Heart right ventricle (tissue), 16 donors: ENCODE results near the gene BIN1. TPM values are rescaled to one million over a fixed set of nuclear protein-coding genes. Genes with fewer than 3 reads are reported as not detected.

ENCODE experiments used
- ATAC-seq, 8 donors: fragments of 200-7000 bp; cut with Tn5 transposase; one replicate each; pipeline ENCODE4 v1.9.1; 2020; ENCODE audit warnings: mild to moderate bottlenecking in 8 of 8, moderate library complexity in 8 of 8, moderate number of reproducible peaks in 1 of 8
- DNase-seq, 2 donors: peaks; one replicate each; pipeline ENCODE4 v3.0.0-alpha.2; 2020
- H3K27ac ChIP-seq, 10 donors: fragments of 200-600 bp; sonication (generic) in 2 of 10; one replicate each; pipeline versions ENCODE4 v1.5.0 to v1.8.0; 2020 to 2022; ENCODE audit warnings: mild to moderate bottlenecking in 3 of 10
- H3K27me3 ChIP-seq, 7 donors: fragments of 200-600 bp; one replicate each; pipeline ENCODE4 v1.8.0; 2021 to 2022; ENCODE audit warnings: mild to moderate bottlenecking in 2 of 7
- H3K36me3 ChIP-seq, 9 donors: fragments of 200-600 bp; sonication (generic) in 1 of 9; one replicate each; pipeline versions ENCODE4 v1.5.0 to v1.8.0; 2020 to 2022; ENCODE audit warnings: mild to moderate bottlenecking in 2 of 9
- H3K4me1 ChIP-seq, 9 donors: fragments of 200-600 bp; sonication (generic) in 1 of 9; one replicate each; pipeline versions ENCODE4 v1.5.0 to v1.8.0; 2020 to 2022; ENCODE audit warnings: mild to moderate bottlenecking in 4 of 9
- H3K4me3 ChIP-seq, 10 donors: fragments of 200-600 bp; sonication (generic) in 2 of 10; one replicate each; pipeline versions ENCODE4 v1.5.0 to v1.8.0; 2020 to 2022; ENCODE audit warnings: mild to moderate bottlenecking in 7 of 10, moderate library complexity in 2 of 10
- H3K9me3 ChIP-seq, 11 donors: fragments of 200-600 bp in 10 of 11; sonication (generic) in 2 of 11; one replicate each; pipeline versions ENCODE4 v1.5.0 to v1.8.0; 2013 to 2022; ENCODE audit warnings: mild to moderate bottlenecking in 2 of 11, control low read depth in 1 of 11, moderate library complexity in 1 of 11
- WGBS, 2 donors: extraction: QIAGEN DNeasy Blood & Tissue Kit; methylation state at CpG; one replicate each; pipeline ENCODE4 v1.1.7; 2013; ENCODE audit warnings: inconsistent platforms in 1 of 2; 5-methylcytosine and 5-hydroxymethylcytosine counted together
- intact Hi-C, 10 donors: fragments of 100-400 bp; cut with DNase I; formaldehyde crosslinking; loops; one replicate each; pipeline versions ENCODE4 v1.11.1 to v1.14.2; 2022
- polyA plus RNA-seq, 2 donors: library from polyadenylated mRNA; stranded (reverse); fragments of 200-250 nt; gene quantifications; one replicate each; pipeline ENCODE4 v1.2.3, GENCODE V29; 2013
- total RNA-seq, 10 donors: library from RNA; stranded (reverse); fragmentation: NEBNext Ultra II Directional in 3 of 10; extraction: Animal tissue kit (Norgen Biotek cat#: 25700) in 3 of 10; gene quantifications; one replicate each; pipeline versions ENCODE4 v1.2.1 to v1.2.4, GENCODE V29; 2021 to 2023
- TF ChIP-seq, protein P1 (sequence below), 9 donors: fragments of 200-600 bp; sonication (generic) in 2 of 9; IDR thresholded peaks; one replicate each; pipeline versions ENCODE4 v1.5.0 to v1.8.0; 2021 to 2022; ENCODE audit warnings: antibody characterized with exemption in 9 of 9, mild to moderate bottlenecking in 5 of 9, moderate library complexity in 1 of 9
- donor health status: Arrhythmogenic right ventricular cardiomyopathy.
- donor health status: ischemic (EF 13 %, LVEDD 7.1; RV severe dilation, severe dysfunction).
- donor health status: healthy with polysubstance abuse.
- donor health status: DM: no; HTN: yes; CAD: no.
- donor health status: DM: no; HTN: no; CAD: no.
- donor health status: ischemic (EF 25% LVEDD 6.9; RV normal size, moderate dysfunction).
- donor health status: ischemic (EF 25% LVEDD 5.7; RV mildly dilated, moderate dysfunction).
- donor health status: healthy.
- donor health status: DM: yes; HTN: yes; CAD: no.
- donor health status: Ischemic cardiomyopathy.
- donor health status: ischemic (EF 35%, LVEDD 5.7; RV mildly dilated, moderate dysfunction).
- donor health status: nonischemic (EF 11% LVEDD 7.7; RV severe dilation, severe dysfunction).
- donor health status: DM: yes; HTN: yes; CAD: no.
- donor health status: PGD.
- donor health status: ischemic (EF 29% LVEDD 5.4; RV normal size, mild dysfunction).
- donor health status: nonischemic (EF 23%, LVEDD 6.1; RV moderate dilation, normal function).

The BIN1 gene
- total and polyA plus RNA-seq, 12 donors: 8.4 to 21.7 (median 16.0) TPM

DNA sequence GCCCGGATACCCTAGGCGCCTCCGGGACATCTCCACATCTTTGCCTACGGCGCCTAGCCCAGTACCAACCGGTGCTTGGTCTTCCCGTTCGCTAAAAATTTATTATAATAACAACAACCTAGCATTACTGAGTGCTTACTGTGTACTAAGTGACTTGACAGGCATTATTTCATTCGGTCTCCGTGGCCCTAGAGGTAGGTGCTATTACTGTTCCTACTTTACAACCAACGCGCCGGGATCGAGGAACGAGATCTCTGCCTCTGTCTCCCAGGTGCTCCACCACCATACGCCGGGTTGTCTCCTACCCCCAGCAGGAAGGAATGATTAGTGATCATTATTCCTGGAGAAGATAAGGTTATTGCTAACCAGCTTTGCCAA, 657 bp upstream of the BIN1 start:
- intact Hi-C loops: loop anchor here in 2 of 10 donors (5.0 kb wide), 2 partner anchors 40 to 65 kb away; no protein-coding TSS in a partner anchor
- no peaks in the 10 kb centered on the region for H3K36me3 ChIP-seq
- H3K27me3 ChIP-seq: peaks cover 0 to 14% (median 0%) of the 10 kb centered on the region in 7 donors
- 10 to 14% methylated on average over 17 of the region's 17 CpGs for WGBS, 2 donors
- H3K4me3 ChIP-seq: peak overlapping the region; percentile 51 to 84 (median 74)
- H3K27ac ChIP-seq: peak overlapping the region in 9 of 10 donors; percentile 50 to 87 (median 74)
- no peak for DNase-seq
- H3K4me1 ChIP-seq: peaks cover 0 to 41% (median 15%) of the 10 kb centered on the region in 9 donors
- TF ChIP-seq, protein P1, sequence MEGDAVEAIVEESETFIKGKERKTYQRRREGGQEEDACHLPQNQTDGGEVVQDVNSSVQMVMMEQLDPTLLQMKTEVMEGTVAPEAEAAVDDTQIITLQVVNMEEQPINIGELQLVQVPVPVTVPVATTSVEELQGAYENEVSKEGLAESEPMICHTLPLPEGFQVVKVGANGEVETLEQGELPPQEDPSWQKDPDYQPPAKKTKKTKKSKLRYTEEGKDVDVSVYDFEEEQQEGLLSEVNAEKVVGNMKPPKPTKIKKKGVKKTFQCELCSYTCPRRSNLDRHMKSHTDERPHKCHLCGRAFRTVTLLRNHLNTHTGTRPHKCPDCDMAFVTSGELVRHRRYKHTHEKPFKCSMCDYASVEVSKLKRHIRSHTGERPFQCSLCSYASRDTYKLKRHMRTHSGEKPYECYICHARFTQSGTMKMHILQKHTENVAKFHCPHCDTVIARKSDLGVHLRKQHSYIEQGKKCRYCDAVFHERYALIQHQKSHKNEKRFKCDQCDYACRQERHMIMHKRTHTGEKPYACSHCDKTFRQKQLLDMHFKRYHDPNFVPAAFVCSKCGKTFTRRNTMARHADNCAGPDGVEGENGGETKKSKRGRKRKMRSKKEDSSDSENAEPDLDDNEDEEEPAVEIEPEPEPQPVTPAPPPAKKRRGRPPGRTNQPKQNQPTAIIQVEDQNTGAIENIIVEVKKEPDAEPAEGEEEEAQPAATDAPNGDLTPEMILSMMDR (IDR thresholded peaks at IDR 0.05): no peak
- ATAC-seq: peak in 2 of 8 donors; percentile 5 to 6
- no peaks in the 10 kb centered on the region for H3K9me3 ChIP-seq

DNA sequence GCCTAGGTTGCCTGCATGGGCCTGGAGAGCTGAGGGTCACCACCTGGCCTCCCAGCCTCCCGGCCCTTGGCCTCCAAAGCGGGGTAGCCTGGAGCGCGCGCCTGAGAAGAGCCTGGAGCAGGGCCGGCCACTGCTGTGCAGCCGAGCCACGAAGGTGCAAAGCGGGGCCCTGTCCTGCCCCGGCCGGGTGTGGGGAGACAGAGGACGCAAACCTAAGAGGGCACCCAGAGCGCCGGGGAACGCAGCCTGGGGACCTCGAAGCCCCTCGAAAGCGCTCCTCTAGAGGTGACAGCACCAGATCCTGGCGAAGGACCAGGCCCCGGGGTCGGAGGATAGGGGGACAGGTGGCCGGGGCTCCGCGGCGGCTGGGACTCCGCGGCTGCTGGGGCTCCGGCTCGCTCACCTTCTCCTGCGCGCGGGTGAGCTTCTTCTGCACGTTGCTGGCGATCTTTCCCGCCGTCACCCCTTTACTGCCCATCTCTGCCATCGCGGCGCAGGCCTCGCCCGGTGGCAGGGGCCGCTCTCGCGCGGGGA, 430 bp downstream of the BIN1 start:
- peaks cover 0 to 41% (median 15%) of the 10 kb centered on the region in 9 donors for H3K4me1 ChIP-seq
- no peak for DNase-seq
- peak; percentile 10 to 54 (median 22) for ATAC-seq
- peaks cover 0 to 14% (median 0%) of the 10 kb centered on the region in 7 donors for H3K27me3 ChIP-seq
- no peaks in the 10 kb centered on the region for H3K9me3 ChIP-seq
- peak overlapping the region; percentile 51 to 84 (median 74) for H3K4me3 ChIP-seq
- WGBS, 2 donors: 0 to 1% methylated on average over 44 to 45 of the region's 45 CpGs
- TF ChIP-seq, protein P1 (IDR thresholded peaks at IDR 0.05): no peak
- H3K27ac ChIP-seq: peak overlapping the region in 9 of 10 donors; percentile 50 to 87 (median 74)
- intact Hi-C loops: loop anchor here in 2 of 10 donors (5.0 kb wide), 2 partner anchors 39 to 66 kb away; no protein-coding TSS in a partner anchor
- no peaks in the 10 kb centered on the region for H3K36me3 ChIP-seq

DNA sequence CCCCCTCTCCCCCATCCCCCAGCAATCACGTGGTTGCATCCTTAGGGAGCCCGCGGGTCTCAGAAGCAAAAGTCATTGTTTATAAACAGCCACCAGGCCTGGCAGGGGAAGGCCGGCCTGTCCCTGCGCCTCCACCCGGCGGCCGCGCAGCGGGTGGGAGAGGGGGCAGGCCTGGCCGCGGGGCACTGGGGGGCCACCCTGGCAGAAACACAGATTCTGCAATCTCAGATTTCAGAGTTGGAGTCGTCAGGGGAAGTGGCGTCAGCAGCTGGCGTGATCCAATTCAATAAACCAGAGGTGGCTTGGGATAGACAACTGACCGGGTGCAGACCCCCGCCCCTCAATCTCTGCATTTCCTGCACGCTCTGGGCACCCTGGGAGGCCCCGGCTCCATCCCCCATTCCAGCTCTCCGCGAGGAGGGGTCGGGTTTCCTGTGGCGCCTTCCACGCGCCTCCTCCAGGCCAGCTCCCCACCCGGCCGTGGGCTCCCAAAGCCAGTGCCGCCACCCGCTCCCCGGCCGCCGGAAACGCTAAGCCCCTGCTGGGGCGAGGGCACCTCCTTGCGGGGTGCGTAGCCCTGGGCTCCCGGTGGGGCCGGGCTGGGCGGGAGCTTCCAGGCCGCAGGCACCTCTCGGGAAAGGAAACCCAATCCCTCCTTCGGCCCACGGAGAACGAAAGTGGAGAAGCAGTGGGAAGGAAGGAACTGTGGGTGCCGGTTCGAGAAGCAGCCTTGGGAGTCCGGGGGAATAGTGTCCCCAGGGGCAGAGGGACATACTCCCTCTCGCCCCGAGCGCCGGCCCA, 1.1 kb downstream of the BIN1 start:
- peaks cover 0 to 14% (median 0%) of the 10 kb centered on the region in 7 donors for H3K27me3 ChIP-seq
- H3K4me1 ChIP-seq: peaks cover 0 to 41% (median 15%) of the 10 kb centered on the region in 9 donors
- peak overlapping the region in 9 of 10 donors; percentile 50 to 87 (median 74) for H3K27ac ChIP-seq
- no peaks in the 10 kb centered on the region for H3K36me3 ChIP-seq
- H3K4me3 ChIP-seq: peak overlapping the region; percentile 51 to 84 (median 74)
- TF ChIP-seq, protein P1 (IDR thresholded peaks at IDR 0.05): no peak
- DNase-seq (peak in 1 of 2 donors; percentile 47), ATAC-seq (peak; percentile 4 to 48 (median 26))
- WGBS, 2 donors: 7 to 9% methylated on average over 47 to 51 of the region's 51 CpGs
- no peaks in the 10 kb centered on the region for H3K9me3 ChIP-seq
- intact Hi-C loops: loop anchor here in 2 of 10 donors (5.0 kb wide), 2 partner anchors 39 to 66 kb away; no protein-coding TSS in a partner anchor
